CD4-positive, CD25-positive, alpha-beta regulatory T cell (primary cell): ENCODE results near the gene ACSM3. TPM values are rescaled to one million over a fixed set of nuclear protein-coding genes. Genes with fewer than 3 reads are reported as not detected.

Experiments used
- ATAC-seq, 2 donors: fragments of 150-1000 bp; cut with Tn5 transposase; one replicate each; pipeline ENCODE4 v1.10.0; 2021; ENCODE audit warnings: low read depth in 2 of 2, moderate number of reproducible peaks in 2 of 2, moderate library complexity in 1 of 2
- DNase-seq, 3 donors: peaks; one replicate each; pipeline versions ENCODE4 v3.0.0 to v3.0.0-alpha.2; 2012 to 2022; ENCODE audit warnings: mixed read lengths in 1 of 3
- H3K27ac ChIP-seq: one replicate; pipeline ENCODE4 v1.7.0; 2013; ENCODE audit warnings: mild to moderate bottlenecking, low read length; ENCODE audit not compliant: insufficient read depth, poor library complexity, severe bottlenecking
- H3K27me3 ChIP-seq: one replicate; pipeline ENCODE4 v1.7.0; 2013; ENCODE audit warnings: low read length; ENCODE audit not compliant: control insufficient read depth, insufficient read depth
- H3K36me3 ChIP-seq: one replicate; pipeline ENCODE4 v1.7.0; 2013; ENCODE audit warnings: mild to moderate bottlenecking, low read length, moderate library complexity; ENCODE audit not compliant: control insufficient read depth, insufficient read depth
- H3K4me1 ChIP-seq: 2 replicates; pipeline ENCODE4 v1.7.0; 2013; ENCODE audit warnings: mild to moderate bottlenecking, low read length; ENCODE audit not compliant: insufficient read depth, control insufficient read depth, poor library complexity, severe bottlenecking
- H3K4me3 ChIP-seq: one replicate; pipeline ENCODE4 v1.7.0; 2013; ENCODE audit warnings: low read depth, mild to moderate bottlenecking, low read length, moderate library complexity
- H3K9me3 ChIP-seq, 2 experiments: 1 replicate in 1 of 2; 2 replicates in 1 of 2; pipeline ENCODE4 v1.7.0; 2013; ENCODE audit warnings: low read length in 2 of 2, mild to moderate bottlenecking in 1 of 2, moderate library complexity in 1 of 2; ENCODE audit not compliant: control insufficient read depth in 2 of 2
- H3K27ac Mint-ChIP-seq, 3 donors: one replicate each; pipeline ENCODE4 v1.8.0; 2020 to 2022; ENCODE audit warnings: mild to moderate bottlenecking in 3 of 3, mixed read lengths in 3 of 3, moderate library complexity in 2 of 3
- H3K27me3 Mint-ChIP-seq: one replicate; pipeline ENCODE4 v1.8.0; 2022; ENCODE audit warnings: mild to moderate bottlenecking, mixed read lengths
- H3K36me3 Mint-ChIP-seq: one replicate; pipeline ENCODE4 v1.8.0; 2020; ENCODE audit warnings: mixed read lengths
- H3K4me1 Mint-ChIP-seq, 4 donors: one replicate each; pipeline ENCODE4 v1.8.0; 2020 to 2022; ENCODE audit warnings: mixed read lengths in 4 of 4, mild to moderate bottlenecking in 1 of 4
- H3K4me3 Mint-ChIP-seq, 4 donors: one replicate each; pipeline ENCODE4 v1.8.0; 2020 to 2022; ENCODE audit warnings: mild to moderate bottlenecking in 4 of 4, mixed read lengths in 4 of 4, moderate library complexity in 3 of 4
- H3K9me3 Mint-ChIP-seq, 7 donors: one replicate each; pipeline ENCODE4 v1.8.0; 2020 to 2022; ENCODE audit warnings: mixed read lengths in 7 of 7, mild to moderate bottlenecking in 3 of 7, moderate library complexity in 2 of 7
- polyA plus RNA-seq, 4 donors: library from polyadenylated mRNA; unstranded; fragments of 300-500 nt; fragmentation: Illumina TruSeq; gene quantifications; one replicate each; pipeline ENCODE4 v1.2.3, GENCODE V29; 2021
- total RNA-seq: library from RNA; stranded (reverse); gene quantifications from one replicate; pipeline ENCODE4 v1.2.3, GENCODE V29; 2022

ACSM3 gene
- total and polyA plus RNA-seq, 5 donors from 2014 or later: 0.91 to 7.2 (median 3.2) TPM

GRCh38 chr16:20846551-20846950, 82.7 kb downstream of the ACSM3 start:
- Histone ChIP-seq H3K9me3 (no peaks in the 10 kb centered on the region), H3K27me3 (no peaks in the 10 kb centered on the region), H3K36me3 (no peaks in the 10 kb centered on the region), H3K27ac (no peak overlapping the region), H3K4me1 (peaks cover 17% of the 10 kb centered on the region), H3K4me3 (no peak overlapping the region)
- Mint-ChIP-seq H3K27me3 (no peaks in the 10 kb centered on the region), H3K36me3 (no peaks in the 10 kb centered on the region), H3K4me1 (peaks cover 10 to 22% (median 12%) of the 10 kb centered on the region in 4 donors), H3K27ac (no peak overlapping the region), H3K9me3 (no peaks in the 10 kb centered on the region), H3K4me3 (no peak overlapping the region)
- DNase-seq: no peak
- no peak for ATAC-seq

Other genes starting within 250 kb of the ACSM3 start
- gene ACSM2B, start 187.6 kb upstream of the ACSM3 start, total RNA-seq: not detected
- gene ACSM2B, start 187.6 kb upstream of the ACSM3 start, polyA plus RNA-seq: not detected
- gene ACSM1, start 66.3 kb upstream of the ACSM3 start, total RNA-seq: not detected
- under 1 TPM in 2 of 4 donors, not detected in 2; 0.15 to 0.23 TPM for gene ACSM1, start 66.3 kb upstream of the ACSM3 start, polyA plus RNA-seq
- 97.6 TPM for gene THUMPD1, start 22.2 kb upstream of the ACSM3 start, total RNA-seq
- 10 to 100 TPM; 56.1 to 75.1 (median 70.9) TPM for gene THUMPD1, start 22.2 kb upstream of the ACSM3 start, polyA plus RNA-seq
- 2.0 TPM for gene ERI2, start 42.5 kb downstream of the ACSM3 start, total RNA-seq
- 1 to 10 TPM; 2.8 to 4.9 (median 3.6) TPM for gene ERI2, start 42.5 kb downstream of the ACSM3 start, polyA plus RNA-seq
- 1.7 TPM for gene REXO5, start 42.5 kb downstream of the ACSM3 start, total RNA-seq
- gene REXO5, start 42.5 kb downstream of the ACSM3 start, polyA plus RNA-seq: 1 to 10 TPM in 3 of 4 donors, under 1 TPM in 1; 0.34 to 1.5 (median 1.2) TPM
- 4.8 TPM for gene DCUN1D3, start 136.3 kb downstream of the ACSM3 start, total RNA-seq
- gene DCUN1D3, start 136.3 kb downstream of the ACSM3 start, polyA plus RNA-seq: 1 to 10 TPM in 3 of 4 donors, under 1 TPM in 1; 0.52 to 2.2 (median 1.5) TPM
- gene LYRM1, start 136.8 kb downstream of the ACSM3 start, total RNA-seq: 15.5 TPM
- 10 to 100 TPM; 49.8 to 56.1 (median 53.4) TPM for gene LYRM1, start 136.8 kb downstream of the ACSM3 start, polyA plus RNA-seq